Stimulated activated CD4-positive, alpha-beta T cell treated with anti-CD3 and anti-CD28 coated beads, TNF-alpha, amount 100 ng/mL, for 48 hours (primary cell): ENCODE results near the gene SCARB1.

Experiments used
- DNase-seq, 3 donors: peaks; one replicate each; pipeline ENCODE4 v3.0.0-alpha.2; 2020; ENCODE audit warnings: low read depth in 3 of 3

The SCARB1 gene

DNA sequence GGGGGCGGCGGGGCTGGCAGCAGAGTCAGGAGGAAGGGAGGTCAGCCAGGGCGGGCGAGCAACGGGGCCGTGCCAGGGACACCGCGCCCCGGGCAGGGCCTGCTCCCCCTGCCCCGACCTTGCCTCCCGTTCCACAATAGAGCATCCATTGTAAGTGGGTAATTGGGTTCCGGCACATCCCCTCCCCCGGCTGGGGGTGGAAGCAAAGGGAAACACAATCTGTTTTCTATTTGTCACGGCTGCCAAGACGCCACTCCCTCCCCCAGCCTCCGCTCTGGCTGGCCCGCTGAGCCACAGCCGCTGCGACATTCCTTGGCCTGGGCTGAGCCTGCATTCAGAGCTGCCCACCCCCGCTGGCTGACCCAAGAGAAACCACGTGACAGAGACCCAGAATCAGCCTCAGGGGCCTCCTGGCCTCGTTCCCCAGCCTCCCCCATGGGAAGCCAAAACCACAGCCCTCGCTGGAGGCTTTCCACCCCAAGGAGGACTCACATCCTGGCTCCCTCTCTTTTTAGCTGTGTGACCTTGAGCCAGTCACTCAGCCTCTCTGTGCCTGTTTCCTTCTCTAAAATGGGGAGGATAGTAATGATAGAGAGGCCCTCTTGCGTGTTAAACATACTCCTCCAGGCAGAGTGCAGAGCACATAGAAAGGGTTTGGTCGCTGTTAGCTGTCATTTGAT, 117.6 kb downstream of the SCARB1 start:
- no peak for DNase-seq

DNA sequence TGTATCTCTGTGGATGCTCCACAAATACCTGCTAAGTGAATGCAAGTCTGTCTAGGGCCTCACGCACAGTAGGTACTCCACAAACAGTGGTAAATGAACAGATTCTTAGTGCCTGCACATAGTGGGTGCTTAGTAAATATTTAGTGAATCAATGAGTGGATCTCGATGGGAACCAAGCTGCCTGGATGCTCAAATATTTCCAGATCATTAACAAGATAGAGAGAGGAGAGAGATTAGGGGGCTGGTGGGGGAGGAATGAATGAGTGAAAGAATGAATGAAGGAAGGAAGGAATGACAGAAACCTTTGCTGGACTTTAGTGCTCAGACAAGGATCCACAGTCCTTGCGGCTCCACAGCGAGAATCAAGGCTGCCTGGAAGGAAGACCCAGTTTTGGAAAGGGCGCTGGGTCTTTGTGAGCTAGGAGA, 118.2 kb downstream of the SCARB1 start:
- DNase-seq, result no peak

GRCh38 chr12:124744659-124745464, 118.8 kb downstream of the SCARB1 start:
- no peak for DNase-seq

- DNase-seq, result no peak
These were observed 119.4 kb downstream of the SCARB1 start for GRCh38 chr12:124744273-124744640.

GRCh38 chr12:124743479-124744272, 120.0 kb downstream of the SCARB1 start:
- DNase-seq, result no peak

DNA sequence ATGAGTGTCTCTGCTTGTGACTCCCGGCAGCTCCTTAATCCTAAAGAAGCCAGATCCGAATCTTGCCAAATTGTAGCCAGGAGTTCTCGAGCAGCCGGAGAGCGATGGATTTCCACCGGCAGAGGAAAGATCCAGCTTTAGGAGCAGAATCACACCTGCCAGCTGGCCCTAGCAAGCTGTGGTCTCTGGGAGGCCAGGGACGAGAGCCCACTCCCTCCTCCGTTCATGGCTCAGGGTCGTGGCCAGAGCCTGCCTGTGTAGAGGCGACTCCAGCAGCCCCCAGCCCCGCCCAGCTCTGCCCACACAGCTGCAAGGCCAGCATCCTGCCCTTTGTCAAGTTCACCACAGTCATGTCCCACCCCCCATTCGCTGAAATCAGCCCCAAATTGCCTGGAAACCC, 121.0 kb downstream of the SCARB1 start:
- no peak for DNase-seq

- DNase-seq, result no peak
These were observed 121.6 kb downstream of the SCARB1 start for GRCh38 chr12:124742111-124742510.

- DNase-seq, result no peak
These were observed 122.5 kb downstream of the SCARB1 start for GRCh38 chr12:124741211-124741610.

DNA sequence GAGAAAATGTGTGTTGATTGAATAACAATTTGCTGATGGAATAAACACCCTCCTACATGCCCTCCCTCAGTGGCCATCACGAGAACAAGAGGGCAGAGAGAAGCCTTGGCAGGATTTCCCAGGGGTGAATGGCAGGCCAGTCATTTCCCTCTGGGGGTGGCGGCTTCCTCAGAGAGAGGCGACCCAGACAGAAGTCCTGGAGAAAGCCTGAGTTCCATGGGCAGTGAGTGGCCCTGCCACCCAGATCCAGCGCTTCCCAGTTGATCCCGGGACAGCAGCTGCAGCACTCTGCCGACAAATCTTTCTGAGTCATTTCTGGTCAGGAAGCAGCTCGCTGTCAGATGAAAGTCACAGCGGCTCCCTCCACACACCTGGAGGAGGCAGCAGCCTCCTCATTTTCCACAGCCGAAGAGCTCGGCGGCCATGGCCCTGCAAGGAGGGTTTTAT, 123.0 kb downstream of the SCARB1 start:
- DNase-seq, result no peak

DNA sequence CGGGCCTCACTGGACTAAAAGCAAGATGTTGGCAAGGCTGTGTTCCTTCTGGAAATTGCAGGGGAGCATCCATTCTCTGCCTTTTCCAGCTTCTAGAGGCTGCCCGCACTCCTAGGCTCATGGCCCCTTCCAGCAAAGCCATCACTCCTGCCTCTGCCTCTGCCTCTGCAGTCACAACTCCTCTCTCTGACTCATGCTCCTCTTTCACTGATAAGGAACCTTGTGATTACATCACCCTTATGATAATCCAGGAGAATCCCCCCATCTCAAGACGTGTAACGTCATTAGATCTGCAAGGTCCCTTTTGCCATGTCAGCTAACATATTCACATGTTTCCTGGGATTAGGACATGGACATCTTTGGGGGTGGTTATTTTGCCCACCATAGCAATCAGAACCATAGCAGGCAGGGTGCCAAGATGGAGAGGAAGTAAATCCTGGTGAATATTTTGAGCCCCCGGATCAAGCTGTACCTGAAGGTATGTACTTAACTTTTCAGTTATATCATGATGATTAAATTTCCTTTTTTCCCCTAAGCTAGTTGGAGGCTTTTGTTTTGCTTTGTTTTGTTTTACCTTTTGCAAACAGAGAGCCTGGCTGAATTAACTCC, 123.6 kb downstream of the SCARB1 start:
- DNase-seq, result no peak

- no peak for DNase-seq
These were observed 124.8 kb downstream of the SCARB1 start for GRCh38 chr12:124738636-124739467.

DNA sequence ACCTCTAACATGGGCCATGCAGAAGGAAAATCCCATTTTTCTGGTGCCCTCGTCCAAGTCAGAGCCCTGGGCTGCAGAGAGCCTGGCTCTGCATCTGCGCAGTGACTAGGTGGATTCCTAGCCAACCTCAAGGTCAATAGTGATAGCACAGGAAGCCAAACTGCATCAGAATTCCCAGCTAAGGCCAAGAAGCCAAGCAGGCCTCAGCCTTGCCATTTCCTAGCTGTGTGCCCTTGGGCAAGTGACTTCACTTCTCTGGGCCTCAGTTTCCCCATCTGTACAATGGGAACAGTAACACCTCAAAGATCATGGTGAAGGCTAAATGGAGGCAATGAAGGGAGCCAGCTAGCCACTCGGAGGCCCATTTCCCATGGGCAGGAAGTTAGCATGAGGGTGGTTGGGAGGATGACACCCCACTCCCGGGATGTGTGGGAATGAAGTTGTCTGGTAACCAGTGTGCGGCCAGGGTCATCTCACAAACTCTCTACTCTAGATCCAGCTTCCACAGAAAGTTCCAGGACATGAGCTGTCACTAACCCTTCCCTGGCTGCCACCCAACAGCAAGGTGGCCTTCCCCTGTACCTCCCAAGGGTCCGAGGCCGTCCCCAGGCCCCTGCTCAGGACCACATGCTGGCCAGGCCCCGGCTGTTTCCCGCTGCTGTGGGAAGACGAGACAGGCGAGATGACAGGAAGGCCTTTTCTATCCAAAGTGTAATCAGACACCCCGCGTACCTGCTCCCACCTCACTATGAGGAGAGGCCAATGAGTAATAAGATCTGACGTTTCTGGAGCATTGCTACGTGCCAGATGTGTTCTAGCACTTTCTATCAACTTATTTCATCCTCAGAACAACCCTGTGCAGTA, 125.7 kb downstream of the SCARB1 start:
- no peak for DNase-seq

DNA sequence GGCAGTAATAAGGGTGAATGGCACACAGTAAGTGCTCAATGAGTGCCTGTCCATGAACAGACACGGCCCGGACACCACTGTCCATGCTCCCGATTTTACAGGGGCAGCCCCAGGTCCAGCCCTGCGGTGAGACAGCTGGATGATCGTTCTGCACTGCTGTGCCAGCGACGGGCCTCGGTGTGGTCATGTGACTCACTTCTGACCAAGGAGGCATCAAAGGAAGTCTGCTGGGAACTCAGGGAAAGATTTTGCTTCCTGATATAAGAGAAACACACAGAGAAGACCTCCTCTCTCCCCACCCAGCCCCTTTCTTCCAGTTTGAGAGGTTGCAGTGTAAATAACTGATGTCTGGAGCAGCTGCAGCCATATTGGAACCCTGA, 126.6 kb downstream of the SCARB1 start:
- no peak for DNase-seq

DNA sequence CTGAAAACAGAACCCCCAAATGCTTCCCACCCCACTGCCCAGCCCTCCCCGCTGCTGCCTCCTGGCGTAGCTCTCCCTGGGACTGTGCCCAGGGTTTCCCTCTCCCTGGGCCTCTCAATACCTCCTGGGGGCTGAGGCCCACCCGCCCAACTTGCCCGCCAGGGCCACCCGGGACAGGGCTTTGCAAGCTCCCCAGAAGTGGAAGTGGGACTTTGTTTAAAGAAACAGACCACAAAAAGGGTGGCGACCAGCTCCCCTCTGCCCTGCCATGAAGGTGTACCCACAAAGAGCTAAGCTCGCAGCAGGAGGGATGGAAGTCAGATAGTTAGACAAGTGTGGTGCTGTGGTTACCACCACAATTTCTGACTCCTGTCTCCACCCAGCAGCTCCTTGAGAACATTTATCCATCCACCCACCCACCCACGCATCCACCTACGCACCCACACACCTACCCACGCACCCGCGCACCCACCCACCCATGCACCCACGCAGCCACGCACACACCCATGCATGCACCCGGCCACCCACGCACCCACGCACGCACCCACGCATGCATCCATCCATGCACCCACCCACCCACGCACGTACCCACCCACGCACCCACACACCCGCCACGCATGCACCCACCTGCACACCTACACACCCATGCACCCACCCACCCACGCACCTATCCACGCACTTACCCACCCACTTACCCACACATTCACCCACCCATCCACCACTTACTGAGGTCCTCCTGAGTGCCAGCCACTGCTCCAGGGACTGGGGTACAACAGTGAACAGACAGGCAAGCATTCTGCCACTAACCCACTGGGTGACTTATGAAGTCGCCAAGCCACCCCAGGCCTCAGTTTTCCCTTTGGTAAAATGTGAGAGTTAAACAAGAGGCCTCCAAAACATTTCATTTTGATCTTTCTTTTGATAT, 127.3 kb downstream of the SCARB1 start:
- DNase-seq, result no peak

- no peak for DNase-seq
These were observed 129.4 kb downstream of the SCARB1 start for GRCh38 chr12:124734224-124734788.

- no peak for DNase-seq
These were observed 130.6 kb downstream of the SCARB1 start for GRCh38 chr12:124733086-124733485.

GRCh38 chr12:124732275-124733075, 131.2 kb downstream of the SCARB1 start:
- no peak for DNase-seq

- no peak for DNase-seq
These were observed 131.8 kb downstream of the SCARB1 start for GRCh38 chr12:124731869-124732268.
